Adipose tissue (tissue), 3 donors: ENCODE measurements around the gene HECTD2. TPM values are rescaled to one million over a fixed set of nuclear protein-coding genes. Genes with fewer than 3 reads are reported as not detected.
"Not testable (repeated sequence)": the region's sequence is repeated elsewhere in the genome, so short reads cannot be mapped to it uniquely, and the experiment has no call there.

Experiments
- H3K27ac ChIP-seq: one replicate; pipeline ENCODE4 v1.5.1; 2013; ENCODE audit warnings: low read depth, low read length
- WGBS, 3 donors: extraction: QIAGEN DNeasy Blood & Tissue Kit; methylation state at CpG; one replicate each; pipeline ENCODE4 v1.1.7; 2013; 5-methylcytosine and 5-hydroxymethylcytosine counted together
- polyA plus RNA-seq, 3 donors: library from polyadenylated mRNA; stranded (reverse); fragments of 200-250 nt; gene quantifications; one replicate each; pipeline ENCODE4 v1.2.3, GENCODE V29; 2013
- donor health status: healthy with polysubstance abuse.
- donor health status: Bipolar disorder and iron deficiency.
- donor health status: healthy.

HECTD2 gene
- polyA plus RNA-seq, result 1 to 10 TPM; 2.6 to 5.6 (median 3.5) TPM

DNA sequence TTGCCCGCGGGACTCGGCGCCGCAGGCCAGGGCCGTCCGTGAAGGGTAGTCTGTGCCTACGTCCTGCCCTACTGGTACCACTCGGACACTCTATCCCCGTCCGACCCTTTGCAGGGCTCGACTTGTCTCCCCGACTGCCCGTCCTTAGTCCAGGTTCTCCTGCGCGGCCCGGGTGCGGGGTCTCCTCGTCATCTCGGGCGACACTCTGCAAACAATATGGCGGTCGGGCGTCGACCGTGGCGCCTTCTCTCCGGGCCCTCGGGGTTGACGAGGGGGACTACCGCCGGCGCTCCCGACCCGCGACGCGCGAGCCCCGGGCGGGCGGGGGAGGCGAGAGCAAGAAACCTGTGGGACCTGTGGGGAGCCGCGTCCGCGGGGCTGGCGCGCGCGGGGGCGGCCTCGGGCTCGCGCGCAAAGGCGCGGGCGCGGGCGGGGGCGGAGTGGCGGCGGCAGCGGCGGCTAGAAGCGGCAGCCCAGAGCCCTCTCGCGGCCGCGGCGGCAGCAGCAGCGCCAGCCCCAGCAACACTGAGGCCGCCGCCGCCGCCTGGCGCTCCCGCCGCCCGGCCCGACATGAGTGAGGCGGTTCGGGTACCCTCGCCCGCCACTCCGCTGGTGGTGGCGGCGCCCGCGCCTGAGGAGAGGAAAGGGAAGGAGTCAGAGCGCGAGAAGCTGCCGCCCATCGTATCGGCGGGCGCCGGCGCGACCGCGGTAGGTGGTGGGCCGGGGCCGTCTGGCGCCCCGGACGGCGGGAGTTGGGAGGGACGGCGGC, at the start of gene HECTD2:
Gene HECTD2 (plus strand): TSS at position 476 of the 769 bp plus-strand sequence. CDS start 95 bp downstream, at position 571.
- peak within 1 kb of the TSS; percentile 74 for H3K27ac ChIP-seq
- 0 to 1% (median 0%) methylated on average over 84 to 111 of the region's 111 CpGs for WGBS, 3 donors

- H3K27ac ChIP-seq, result no peak overlapping the region
- 70 to 77% (median 72%) methylated on average over 3 of the region's 3 CpGs for WGBS, 3 donors
Observed at GRCh38 chr10:91360461-91360860, 49.7 kb upstream of the HECTD2 start.

DNA sequence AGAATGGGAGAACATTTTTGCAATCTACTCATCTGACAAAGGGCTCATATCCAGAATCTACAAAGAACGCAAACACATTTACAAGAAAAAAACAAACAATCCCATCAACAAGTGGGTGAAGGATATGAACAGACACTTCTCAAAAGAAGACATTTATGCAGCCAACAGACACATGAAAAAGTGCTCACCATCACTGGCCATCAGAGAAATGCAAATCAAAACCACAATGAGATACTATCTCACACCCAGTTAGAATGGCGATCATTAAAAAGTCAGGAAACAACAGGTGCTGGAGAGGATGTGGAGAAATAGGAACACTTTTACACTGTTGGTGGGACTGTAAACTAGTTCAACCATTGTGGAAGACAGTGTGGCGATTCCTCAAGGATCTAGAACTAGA, 44.6 kb upstream of the HECTD2 start:
- 96 to 100% (median 96%) methylated on average over 2 of the region's 3 CpGs for WGBS, 3 donors
- not testable (repeated sequence) for H3K27ac ChIP-seq

DNA sequence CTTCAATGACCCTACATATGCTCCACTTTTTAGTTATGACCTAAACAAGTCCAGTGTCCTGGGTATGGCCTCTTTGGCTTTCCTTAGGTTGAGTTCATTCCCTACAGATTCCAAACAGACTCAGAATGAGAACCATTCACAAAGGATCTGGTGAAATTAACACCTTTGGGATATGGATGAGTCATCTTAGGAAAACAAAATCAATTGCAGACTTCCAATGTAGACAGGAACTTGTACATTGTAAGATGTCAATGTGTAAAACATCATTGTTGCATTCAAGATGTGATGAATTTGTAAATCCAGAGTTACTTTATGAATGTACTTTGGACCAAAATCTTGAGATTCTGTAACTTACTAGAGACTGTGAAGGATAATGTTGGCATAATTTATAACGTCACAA, 43.4 kb upstream of the HECTD2 start:
- 39 to 82% (median 79%) methylated on average over 1 of the region's 1 CpG for WGBS, 3 donors

DNA sequence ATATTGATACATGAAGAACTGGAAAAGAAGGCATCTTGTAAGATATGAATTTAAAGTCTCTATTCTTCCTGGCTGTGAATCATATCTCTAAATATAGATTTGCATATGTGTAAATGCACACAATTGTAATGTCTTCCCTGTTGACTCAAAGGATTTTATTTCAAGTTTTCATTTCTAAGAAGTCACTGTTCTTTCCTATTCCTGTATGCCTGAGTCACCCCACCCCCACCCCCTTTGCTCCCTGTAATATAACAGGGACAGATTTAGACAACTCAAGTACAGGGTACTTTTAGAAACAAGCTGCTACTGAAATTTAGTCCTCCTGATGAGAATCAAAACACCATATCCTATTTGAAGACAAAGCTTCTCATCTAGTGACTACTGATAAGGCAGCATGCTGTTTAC, 43.0 kb upstream of the HECTD2 start:
- H3K27ac ChIP-seq, result no peak overlapping the region

More for the DNA sequence above, 43.4 kb upstream of the HECTD2 start:
- H3K27ac ChIP-seq, result no peak overlapping the region

GRCh38 chr10:91367558-91367957, 42.6 kb upstream of the HECTD2 start:
- 52 to 57% (median 54%) methylated on average over 2 of the region's 2 CpGs for WGBS, 3 donors

DNA sequence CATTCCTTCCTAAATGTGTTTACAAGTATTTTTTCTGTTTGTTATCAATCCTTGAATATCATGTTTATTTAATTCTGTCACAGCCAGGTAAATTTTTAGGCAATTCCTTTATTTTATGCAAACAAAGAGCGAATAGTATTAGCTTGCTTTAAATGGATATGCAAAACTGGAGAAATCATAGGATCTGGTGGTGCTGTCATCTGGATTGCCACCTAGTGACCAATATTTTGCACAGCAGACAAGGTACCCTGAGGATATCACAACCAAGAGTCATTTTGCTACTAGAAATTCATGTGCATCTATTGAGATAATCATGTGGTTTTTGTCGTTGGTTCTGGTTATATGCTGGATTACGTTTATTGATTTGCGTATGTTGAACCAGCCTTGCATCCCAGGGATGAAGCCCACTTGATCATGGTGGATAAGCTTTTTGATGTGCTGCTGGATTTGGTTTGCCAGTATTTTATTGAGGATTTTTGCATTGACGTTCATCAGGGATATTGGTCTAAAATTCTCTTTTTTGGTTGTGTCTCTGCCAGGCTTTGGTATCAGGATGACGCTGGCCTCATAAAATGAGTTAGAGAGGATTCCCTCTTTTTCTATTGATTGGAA, 40.1 kb upstream of the HECTD2 start:
- WGBS, 3 donors, result 86 to 89% (median 87%) methylated on average over 6 of the region's 6 CpGs
- not testable (repeated sequence) for H3K27ac ChIP-seq

More at GRCh38 chr10:91367558-91367957, 42.6 kb upstream of the HECTD2 start:
- H3K27ac ChIP-seq, result no peak overlapping the region

DNA sequence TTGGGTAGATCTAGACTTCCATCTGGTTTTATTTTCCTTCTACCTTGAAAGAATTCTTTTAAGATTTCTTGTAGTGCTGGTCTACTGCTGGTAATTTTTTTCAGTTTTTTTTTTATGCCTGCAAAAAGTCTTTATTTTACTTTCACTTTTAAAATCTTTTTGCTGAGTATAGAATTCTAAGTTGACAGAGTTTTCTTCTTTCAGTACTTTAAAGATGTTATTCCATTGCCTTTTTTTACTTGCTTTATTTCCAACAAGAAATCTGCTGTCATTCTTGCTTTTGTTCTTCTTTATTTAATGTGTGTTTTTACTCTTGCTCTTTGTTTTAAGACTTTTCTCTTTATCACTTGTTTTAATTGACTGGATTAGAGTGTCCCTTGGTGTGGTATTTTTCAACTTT, 36.1 kb upstream of the HECTD2 start:
- no peak overlapping the region for H3K27ac ChIP-seq

DNA sequence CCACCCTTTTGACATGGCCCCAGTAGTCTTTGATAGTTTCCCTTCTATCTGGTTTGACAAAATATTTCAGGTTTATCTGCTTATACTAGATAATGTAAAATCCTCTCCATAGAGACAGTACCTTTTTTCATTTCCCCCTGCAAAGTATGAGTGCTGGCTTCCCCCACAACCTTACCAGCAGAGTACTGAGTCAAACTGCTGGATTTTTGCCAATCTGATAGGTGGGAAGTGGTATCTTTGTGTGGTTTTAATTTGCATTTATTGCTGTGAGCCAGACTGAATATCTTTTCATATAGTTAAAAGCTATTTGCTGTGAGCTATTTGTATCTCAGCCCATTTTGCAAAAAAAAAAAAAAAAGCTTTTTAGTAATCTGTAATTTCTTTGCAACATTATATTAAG, 32.1 kb upstream of the HECTD2 start:
- no peak overlapping the region for H3K27ac ChIP-seq

DNA sequence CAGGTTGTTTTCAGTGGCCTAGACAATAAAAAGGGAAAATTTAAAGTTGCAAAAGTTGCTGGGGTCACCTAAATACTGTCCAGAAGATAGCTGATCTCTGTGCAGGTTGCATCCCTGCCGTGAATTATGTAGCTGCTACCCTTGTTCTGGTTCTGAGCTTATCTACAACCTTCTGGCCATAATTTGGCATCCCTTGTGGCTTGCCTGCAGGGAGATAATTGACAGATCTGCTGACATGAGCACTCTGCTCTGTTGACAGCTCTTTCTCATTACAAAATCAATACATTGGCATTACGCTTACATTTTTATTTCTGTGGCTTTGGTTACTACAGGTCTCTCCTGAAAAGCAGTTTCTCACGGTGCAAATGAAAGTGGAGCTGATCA, 29.3 kb upstream of the HECTD2 start:
- WGBS, 3 donors, result 56 to 59% (median 57%) methylated on average over 3 of the region's 3 CpGs
- no peak overlapping the region for H3K27ac ChIP-seq

GRCh38 chr10:91381257-91381891, 28.8 kb upstream of the HECTD2 start:
- WGBS, 3 donors, result 42 to 51% (median 49%) methylated on average over 9 of the region's 9 CpGs
- no peak overlapping the region for H3K27ac ChIP-seq

- H3K27ac ChIP-seq, result no peak overlapping the region
- WGBS, 3 donors, result 78 to 84% (median 80%) methylated on average over 9 of the region's 9 CpGs
Observed at GRCh38 chr10:91385306-91386085, 24.6 kb upstream of the HECTD2 start.

DNA sequence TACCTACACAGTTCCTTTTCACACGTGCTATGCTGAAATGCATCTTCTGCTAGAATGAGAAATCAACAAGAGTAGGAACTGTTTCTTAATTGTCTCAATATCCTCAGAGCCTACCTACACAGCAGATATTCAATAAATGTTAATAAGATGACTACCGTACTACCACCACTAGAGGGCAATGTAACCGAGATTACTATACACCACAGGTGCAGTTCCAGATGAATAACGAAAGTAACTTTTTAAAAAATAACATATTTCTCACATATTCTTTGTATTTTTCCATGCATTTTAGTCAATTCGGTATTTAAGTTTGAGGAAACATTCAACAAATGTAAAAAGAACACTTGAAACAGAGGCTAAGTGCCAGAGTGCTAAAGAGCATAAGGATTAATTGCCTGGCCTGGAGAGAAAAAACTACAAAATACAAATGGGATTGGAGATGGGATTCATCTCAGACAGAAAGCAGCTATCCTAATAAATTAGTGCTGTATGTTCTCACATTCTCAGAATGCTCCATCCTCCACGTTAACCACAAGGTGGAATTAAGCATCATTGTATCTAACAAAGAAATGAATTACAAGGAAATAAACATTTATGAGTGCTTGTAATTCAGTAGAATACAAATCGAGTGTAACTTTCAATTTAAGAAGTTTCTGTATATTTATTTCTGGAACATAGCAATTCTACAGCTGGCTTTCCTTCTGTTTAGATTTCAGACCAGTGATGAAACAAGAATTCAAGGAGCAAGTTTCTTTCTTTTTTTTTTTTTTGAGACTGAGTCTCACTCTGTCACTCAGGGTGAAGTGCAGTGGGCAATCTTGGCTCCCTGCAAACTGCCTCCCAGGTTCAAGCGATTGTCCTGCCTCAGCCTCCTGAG, 20.3 kb upstream of the HECTD2 start:
- H3K27ac ChIP-seq, result no peak overlapping the region
- 19 to 20% (median 19%) methylated on average over 8 of the region's 8 CpGs for WGBS, 3 donors

DNA sequence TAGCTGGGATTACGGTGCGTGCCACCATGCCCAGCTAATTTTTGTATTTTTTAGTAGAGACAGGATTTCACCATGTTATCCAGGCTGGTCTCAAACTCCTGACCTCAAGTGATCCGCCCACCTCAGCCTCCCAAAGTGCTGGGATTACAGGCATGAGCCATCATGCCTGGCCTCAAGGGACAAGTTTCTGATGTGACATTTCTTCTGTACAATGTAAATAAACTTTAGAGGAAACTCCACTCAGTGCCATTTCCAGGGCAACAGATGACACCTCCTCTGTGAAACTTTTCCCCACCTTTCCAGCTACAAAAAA, 19.7 kb upstream of the HECTD2 start:
- 87 to 93% (median 92%) methylated on average over 3 of the region's 3 CpGs for WGBS, 3 donors
- H3K27ac ChIP-seq, result not testable (repeated sequence)

- 81 to 88% (median 83%) methylated on average over 1 of the region's 1 CpG for WGBS, 3 donors
Observed at GRCh38 chr10:91391920-91392319, 18.2 kb upstream of the HECTD2 start.

DNA sequence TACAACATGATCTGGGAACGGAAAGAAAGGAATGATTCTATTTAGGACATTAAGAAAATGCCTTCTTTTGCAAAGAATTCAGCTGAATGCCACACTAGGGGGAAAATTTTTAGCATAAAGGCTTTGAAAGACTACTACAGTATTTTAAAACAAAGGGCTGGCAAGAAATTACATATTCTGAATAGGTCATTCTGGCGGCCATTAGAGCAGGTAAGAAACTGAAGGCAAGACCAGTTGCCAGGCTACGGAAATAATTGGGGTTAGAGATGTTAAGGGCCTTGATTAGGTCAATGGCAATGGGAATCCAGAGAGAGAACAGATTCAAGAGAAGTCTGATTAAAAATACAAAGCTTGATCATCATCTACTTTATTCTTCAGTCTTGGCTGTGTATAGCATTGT, 3.8 kb upstream of the HECTD2 start:
- 80 to 93% (median 93%) methylated on average over 3 of the region's 3 CpGs for WGBS, 3 donors
- no peak overlapping the region for H3K27ac ChIP-seq

More at GRCh38 chr10:91391920-91392319, 18.2 kb upstream of the HECTD2 start:
- H3K27ac ChIP-seq, result no peak overlapping the region

GRCh38 chr10:91409069-91409868, 875 bp upstream of the HECTD2 start:
- peak overlapping the region; percentile 74 for H3K27ac ChIP-seq
- WGBS, 3 donors, result 1 to 2% (median 2%) methylated on average over 31 of the region's 31 CpGs
